H1 (cell line): ENCODE results near the gene GSK3B. TPM values are rescaled to one million over a fixed set of nuclear protein-coding genes. Genes with fewer than 3 reads are reported as not detected.

Experiments
- CTCF ChIA-PET: fragments of 300-600 bp; sonication (Branson Sonifier 250); formaldehyde crosslinking; loops from one replicate; lab custom pipeline; 2021; ENCODE audit not compliant: partially characterized antibody; lab: Charles Lee
- POLR2A ChIA-PET: fragments of 300-600 bp; sonication (Branson Sonifier 250); formaldehyde crosslinking; loops from one replicate; lab custom pipeline; 2021; ENCODE audit warnings: inconsistent platforms; ENCODE audit not compliant: partially characterized antibody; lab: Charles Lee
- DNase-seq, 2 experiments: peaks; one replicate each; pipeline versions ENCODE4 v3.0.0 to v3.0.0-alpha.2; 2010 to 2022; ENCODE audit warnings: low spot score in 2 of 2, low read depth in 1 of 2, mixed read lengths in 1 of 2
- FAIRE-seq: peaks from 2 replicates; lab custom pipeline; 2011; peaks lifted over from hg19 to GRCh38; lab: Jason Lieb, UNC
- H2AFZ ChIP-seq: 2 replicates; pipeline ENCODE4 v1.8.1; 2012; ENCODE audit warnings: low read length, inconsistent platforms
- H2AK5ac ChIP-seq: 2 replicates; pipeline ENCODE4 v1.6.1; 2013; ENCODE audit warnings: low read depth, low read length
- H2BK120ac ChIP-seq: replicated peaks from 2 replicates; pipeline ENCODE3; 2013; ENCODE audit warnings: low read depth, low read length, inconsistent platforms
- H2BK12ac ChIP-seq: 2 replicates; pipeline ENCODE4 v1.6.1; 2013; ENCODE audit warnings: low read depth, low read length
- H2BK15ac ChIP-seq: 2 replicates; pipeline ENCODE4 v1.6.1; 2013; ENCODE audit warnings: low read length
- H2BK20ac ChIP-seq: 2 replicates; pipeline ENCODE4 v1.6.1; 2013; ENCODE audit warnings: low read length
- H2BK5ac ChIP-seq: 2 replicates; pipeline ENCODE4 v1.6.1; 2013; ENCODE audit warnings: low read depth, low read length
- H3K14ac ChIP-seq: 2 replicates; pipeline ENCODE4 v1.6.1; 2013; ENCODE audit warnings: inconsistent platforms; ENCODE audit not compliant: insufficient read length
- H3K18ac ChIP-seq: 2 replicates; pipeline ENCODE4 v1.6.1; 2013; ENCODE audit warnings: low read length; ENCODE audit errors: extremely low read depth
- H3K23ac ChIP-seq: 2 replicates; pipeline ENCODE4 v1.6.1; 2013; ENCODE audit warnings: inconsistent platforms; ENCODE audit not compliant: insufficient read length
- H3K23me2 ChIP-seq: 2 replicates; pipeline ENCODE4 v1.6.1; 2013; ENCODE audit warnings: low read depth, low read length
- H3K27ac ChIP-seq: 2 replicates; pipeline ENCODE4 v1.6.1; 2011; ENCODE audit warnings: low read depth, low read length, inconsistent platforms
- H3K27me3 ChIP-seq, 4 experiments: replicated peaks in 1 of 4; 1 replicate in 1 of 4; 2 replicates in 3 of 4; pipeline versions ENCODE4 v1.6.1 to v1.8.1; 2011 to 2013; ENCODE audit warnings: low read length in 3 of 4, mild to moderate bottlenecking in 3 of 4, inconsistent platforms in 2 of 4, mixed read lengths in 2 of 4, moderate library complexity in 1 of 4; ENCODE audit not compliant: control insufficient read depth in 3 of 4, insufficient read depth in 3 of 4; ENCODE audit errors: extremely low read depth in 1 of 4
- H3K36me3 ChIP-seq, 4 experiments: 2 replicates each; pipeline versions ENCODE4 v1.6.1 to v1.8.1; 2011 to 2013; ENCODE audit warnings: mild to moderate bottlenecking in 4 of 4, low read length in 3 of 4, moderate library complexity in 2 of 4, control low read depth in 1 of 4, inconsistent platforms in 1 of 4; ENCODE audit not compliant: insufficient read depth in 4 of 4, control insufficient read depth in 2 of 4
- H3K4ac ChIP-seq: replicated peaks from 2 replicates; pipeline ENCODE3; 2013; ENCODE audit warnings: low read length, low read depth, mixed read lengths, inconsistent platforms; ENCODE audit not compliant: insufficient read length
- H3K4me1 ChIP-seq, 4 experiments: replicated peaks in 1 of 4; 1 replicate in 1 of 4; 2 replicates in 3 of 4; pipeline versions ENCODE4 v1.6.1 to v1.8.1; 2011 to 2013; ENCODE audit warnings: low read length in 3 of 4, inconsistent platforms in 2 of 4, mixed read lengths in 1 of 4; ENCODE audit not compliant: insufficient read depth in 4 of 4, control insufficient read depth in 3 of 4
- H3K4me2 ChIP-seq, 2 experiments: 2 replicates each; pipeline versions ENCODE4 v1.6.1 to v1.8.1; 2011 to 2013; ENCODE audit warnings: low read depth in 2 of 2, low read length in 2 of 2, control low read depth in 1 of 2, inconsistent platforms in 1 of 2, mild to moderate bottlenecking in 1 of 2; ENCODE audit not compliant: insufficient read depth in 1 of 2
- H3K4me3 ChIP-seq, 4 experiments: fragments of 200-600, 300-600 bp in 1 of 4; sonication (generic), shearing (Covaris generic), sonication (Bioruptor Twin) in 1 of 4; 2 replicates each; pipeline versions ENCODE4 v1.5.1 to v1.8.1; 2011 to 2016; ENCODE audit warnings: low read length in 4 of 4, low read depth in 3 of 4, control low read depth in 2 of 4, inconsistent platforms in 2 of 4, mild to moderate bottlenecking in 2 of 4, mixed read lengths in 1 of 4, moderate library complexity in 1 of 4; ENCODE audit not compliant: insufficient read depth in 2 of 4; ENCODE audit errors: extremely low read depth in 1 of 4
- H3K56ac ChIP-seq: replicated peaks from 2 replicates; pipeline ENCODE3; 2013; ENCODE audit warnings: low read depth, mild to moderate bottlenecking, mixed read lengths, low read length, inconsistent platforms; ENCODE audit not compliant: insufficient read length
- H3K79me1 ChIP-seq: 2 replicates; pipeline ENCODE4 v1.6.1; 2013; ENCODE audit warnings: low read depth, low read length, control low read depth
- H3K79me2 ChIP-seq, 2 experiments: 2 replicates each; pipeline versions ENCODE4 v1.6.1 to v1.8.1; 2012 to 2013; ENCODE audit warnings: low read length in 2 of 2, mild to moderate bottlenecking in 2 of 2, inconsistent platforms in 1 of 2; ENCODE audit not compliant: insufficient read depth in 2 of 2, control insufficient read depth in 1 of 2
- H3K9ac ChIP-seq, 4 experiments: replicated peaks in 1 of 4; 1 replicate in 1 of 4; 2 replicates in 3 of 4; pipeline versions ENCODE4 v1.6.1 to v1.8.1; 2011 to 2013; ENCODE audit warnings: low read depth in 3 of 4, low read length in 3 of 4, control low read depth in 2 of 4, mild to moderate bottlenecking in 2 of 4, moderate library complexity in 2 of 4, inconsistent platforms in 1 of 4; ENCODE audit errors: extremely low read depth in 1 of 4
- H3K9me3 ChIP-seq, 2 experiments: 2 replicates each; pipeline versions ENCODE4 v1.6.1 to v1.8.1; 2012 to 2013; ENCODE audit warnings: mild to moderate bottlenecking in 2 of 2, moderate library complexity in 2 of 2, control low read depth in 1 of 2, inconsistent platforms in 1 of 2, low read depth in 1 of 2, low read length in 1 of 2, mixed read lengths in 1 of 2; ENCODE audit not compliant: insufficient read depth in 2 of 2
- H4K20me1 ChIP-seq, 2 experiments: replicated peaks in 1 of 2; 2 replicates each; pipeline versions ENCODE3 to v1.8.1; 2011 to 2013; ENCODE audit warnings: inconsistent platforms in 2 of 2, low read length in 2 of 2, mild to moderate bottlenecking in 1 of 2; ENCODE audit not compliant: insufficient read depth in 2 of 2, control insufficient read depth in 1 of 2
- H4K5ac ChIP-seq: 2 replicates; pipeline ENCODE4 v1.6.1; 2013; ENCODE audit warnings: low read length, low read depth, mixed read lengths, inconsistent platforms; ENCODE audit not compliant: insufficient read length
- H4K8ac ChIP-seq: 2 replicates; pipeline ENCODE4 v1.8.0; 2013; ENCODE audit warnings: mild to moderate bottlenecking, moderate library complexity, low read length, inconsistent platforms; ENCODE audit not compliant: insufficient read depth; ENCODE audit errors: extremely low read depth
- H4K91ac ChIP-seq: replicated peaks from 2 replicates; pipeline ENCODE3; 2013; ENCODE audit warnings: low read length, mixed read lengths, inconsistent platforms; ENCODE audit not compliant: insufficient read length
- ATF2 ChIP-seq: IDR thresholded peaks from 2 replicates; pipeline ENCODE4 v1.6.1; 2012; ENCODE audit warnings: low read length, inconsistent platforms
- CTBP2 ChIP-seq: IDR thresholded peaks from 2 replicates; pipeline ENCODE4 v1.7.0; 2011; ENCODE audit warnings: borderline replicate concordance, mild to moderate bottlenecking, moderate library complexity, mixed read lengths, low read length; ENCODE audit not compliant: insufficient read depth, insufficient read length
- EP300 ChIP-seq, 2 experiments: IDR thresholded peaks; 1 replicate in 1 of 2; 2 replicates in 1 of 2; pipeline ENCODE4 v1.6.1; 2011 to 2012; ENCODE audit warnings: low read depth in 2 of 2, low read length in 2 of 2, mild to moderate bottlenecking in 2 of 2, borderline replicate concordance in 1 of 2, inconsistent platforms in 1 of 2, moderate library complexity in 1 of 2
- JUN ChIP-seq: IDR thresholded peaks from 2 replicates; pipeline ENCODE4 v1.6.1; 2011; ENCODE audit warnings: low read depth, mild to moderate bottlenecking, improper control_type of control experiment, low read length
- PHF8 ChIP-seq: fragments of 200-600 bp; sonication (generic); conservative IDR thresholded peaks from 2 replicates; pipeline ENCODE4 v1.7.1; 2012; ENCODE audit warnings: low read depth, mild to moderate bottlenecking, inconsistent platforms, low read length, moderate library complexity
- RXRA ChIP-seq: IDR thresholded peaks from 2 replicates; pipeline ENCODE4 v1.6.1; 2011; ENCODE audit warnings: low read depth, mild to moderate bottlenecking, low read length, moderate library complexity; ENCODE audit not compliant: insufficient read depth
- TAF7 ChIP-seq: optimal IDR thresholded peaks from 2 replicates; pipeline ENCODE3; 2011; ENCODE audit warnings: low read depth, mild to moderate bottlenecking, inconsistent platforms, low read length, moderate library complexity, borderline replicate concordance
- TEAD4 ChIP-seq: IDR thresholded peaks from 2 replicates; pipeline ENCODE4 v1.6.1; 2012; ENCODE audit warnings: low read depth, low read length, inconsistent platforms, mixed read lengths
- ZNF274 ChIP-seq: IDR thresholded peaks from 2 replicates; pipeline ENCODE4 v1.7.0; 2012; ENCODE audit warnings: low read length, borderline replicate concordance; ENCODE audit errors: extremely low read depth
- WGBS, 2 experiments: shearing (Covaris generic) in 1 of 2; methylation state at CpG; one replicate each; pipeline versions ENCODE4 v1.1.6 to v1.1.7; 2013 to 2015; ENCODE audit warnings: low lambda C conversion rate in 2 of 2, mixed read lengths in 2 of 2, inconsistent platforms in 1 of 2, low coverage in 1 of 2, missing lambda C conversion rate in 1 of 2; ENCODE audit not compliant: insufficient replicate concordance in 2 of 2, insufficient coverage in 1 of 2, insufficient read length in 1 of 2; ENCODE audit errors: extremely low coverage in 1 of 2, missing lambda C conversion rate in 1 of 2; 5-methylcytosine and 5-hydroxymethylcytosine counted together
- polyA plus RNA-seq, 7 experiments: library from polyadenylated mRNA; depleted of rRNA in 3 of 7; stranded (reverse) in 5 of 7; unstranded in 2 of 7; fragments of >200 nt in 5 of 7; fragments of 200-250 nt in 2 of 7; gene quantifications; 1 replicate in 5 of 7; 2 replicates in 1 of 7; 4 replicates in 1 of 7; pipeline versions ENCODE4 v1.2.1 to v1.2.3, GENCODE V29; 2011 to 2013; ENCODE audit warnings: missing spikeins in 2 of 7, mixed read lengths in 2 of 7
- total RNA-seq: library from RNA; stranded (reverse); fragmentation: NEBNext Ultra II Directional; extraction: Animal tissue kit (Norgen Biotek cat#: 25700); gene quantifications from 2 replicates; pipeline ENCODE4 v1.2.1, GENCODE V29; 2021

The GSK3B gene
- total and polyA plus RNA-seq, 2 of the 8 experiments (the other 6 are each of a cell fraction or from before 2014, with no cell fraction given) = 24.2 to 50.7 TPM

- FAIRE-seq = no peak
- H3K18ac ChIP-seq = no peak overlapping the region
- peaks cover 0 to 18% (median 4%) of the 10 kb centered on the region in 4 experiments; a peak in 3 of 8 replicates for H3K36me3 ChIP-seq
- H3K9ac ChIP-seq = no peak overlapping the region
- H3K27me3 ChIP-seq = no peaks in the 10 kb centered on the region
- H3K4ac ChIP-seq = no peak overlapping the region
- ChIA-PET CTCF (no interaction called here), POLR2A (no interaction called here)
- peaks cover 0 to 22% of the 10 kb centered on the region in 2 experiments; a peak in 3 of 4 replicates for H3K79me2 ChIP-seq
- no peaks in the 10 kb centered on the region; the same call in 1 of the 2 replicates for H3K23me2 ChIP-seq
- no peak overlapping the region for H4K5ac ChIP-seq
- no peak overlapping the region for H2AK5ac ChIP-seq
- no peak overlapping the region for H3K4me3 ChIP-seq
- H2BK12ac ChIP-seq = no peak overlapping the region
- no peaks in the 10 kb centered on the region for H3K4me1 ChIP-seq
- H2BK120ac ChIP-seq = no peak overlapping the region
- H2BK5ac ChIP-seq = no peak overlapping the region
- H3K14ac ChIP-seq = no peak overlapping the region
- no peak overlapping the region for H4K8ac ChIP-seq
- no peak overlapping the region for H2BK20ac ChIP-seq
- H4K20me1 ChIP-seq = peaks cover 0 to 3% of the 10 kb centered on the region in 2 experiments
- peaks cover 0 to 4% of the 10 kb centered on the region in 2 experiments; a peak in 1 of 4 replicates for H3K9me3 ChIP-seq
- no peak overlapping the region for H3K4me2 ChIP-seq
- no peak overlapping the region for H2BK15ac ChIP-seq
- H3K79me1 ChIP-seq = no peaks in the 10 kb centered on the region
- H3K27ac ChIP-seq = no peak overlapping the region
- H2AFZ ChIP-seq = no peak overlapping the region
- no peak overlapping the region for H4K91ac ChIP-seq
- 97% methylated on average over 7 of the region's 7 CpGs; no CpG with 5 or more reads in 1 of the 2 experiments for WGBS, 2 experiments
- H3K56ac ChIP-seq = no peak overlapping the region
- no peak for DNase-seq
- H3K23ac ChIP-seq = no peak overlapping the region
- no peak for TF ChIP-seq JUN
- TF ChIP-seq TAF7 = no peak
- TF ChIP-seq TEAD4 = no peak
- no peak for TF ChIP-seq RXRA
- no peak for TF ChIP-seq ZNF274
- TF ChIP-seq PHF8 = no peak
- TF ChIP-seq ATF2 = no peak
- no peak for TF ChIP-seq EP300 (IDR thresholded peaks at IDR 0.05; ENCODE audit: borderline replicate concordance in 1 of 2, low read depth in 2 of 2, low read length in 2 of 2)
- no peak for TF ChIP-seq CTBP2
Measured at GRCh38 chr3:119924111-119925094, 169.8 kb downstream of the GSK3B start.
